Endometrial microvascular endothelial cells (primary cell): ENCODE measurements around the gene TALDO1. TPM values are rescaled to one million over a fixed set of nuclear protein-coding genes. Genes with fewer than 3 reads are reported as not detected.

ENCODE experiments used
- in situ Hi-C: cut with HindIII; loops from 2 replicates; pipeline ENCODE4 v1.10.0; 2017; ENCODE audit warnings: low sequenced_read_pairs, low pct_unique_long_range_greater_than_20kb; ENCODE audit errors: inconsistent ontology term
- total RNA-seq: library from RNA; depleted of rRNA; stranded (reverse); fragments of >200 nt; gene quantifications from one replicate; pipeline ENCODE4 v1.2.3, GENCODE V29; 2015; ENCODE audit errors: inconsistent ontology term

TALDO1 gene
- total RNA-seq, 1 donor from 2014 or later: 293 TPM

- in situ Hi-C loops: no loop called here
These were observed 17.9 kb downstream of the TALDO1 start for GRCh38 chr11:765025-765801.

- in situ Hi-C loops: no loop called here
These were observed 18.5 kb downstream of the TALDO1 start for GRCh38 chr11:765802-766091.

- in situ Hi-C loops: no loop called here
These were observed 19.1 kb downstream of the TALDO1 start for GRCh38 chr11:766106-766935.

GRCh38 chr11:766936-767210, 19.6 kb downstream of the TALDO1 start:
- in situ Hi-C loops: no loop called here

- in situ Hi-C loops: no loop called here
These were observed 20.0 kb downstream of the TALDO1 start for GRCh38 chr11:767238-767637.

GRCh38 chr11:769887-770641, 22.8 kb downstream of the TALDO1 start:
- in situ Hi-C loops: no loop called here

GRCh38 chr11:770642-771616, 23.7 kb downstream of the TALDO1 start:
- in situ Hi-C loops: no loop called here

- in situ Hi-C loops: no loop called here
These were observed 24.4 kb downstream of the TALDO1 start for GRCh38 chr11:771617-772204.

GRCh38 chr11:772429-773390, 25.4 kb downstream of the TALDO1 start:
- in situ Hi-C loops: no loop called here

- in situ Hi-C loops: no loop called here
These were observed 26.2 kb downstream of the TALDO1 start for GRCh38 chr11:773425-773824.

GRCh38 chr11:773830-774229, 26.6 kb downstream of the TALDO1 start:
- in situ Hi-C loops: no loop called here

GRCh38 chr11:774873-775592, 27.8 kb downstream of the TALDO1 start:
- in situ Hi-C loops: no loop called here

GRCh38 chr11:776263-776560, 28.9 kb downstream of the TALDO1 start:
- in situ Hi-C loops: no loop called here

GRCh38 chr11:776561-777287, 29.5 kb downstream of the TALDO1 start:
- in situ Hi-C loops: no loop called here

GRCh38 chr11:777288-778255, 30.3 kb downstream of the TALDO1 start, which contains the start of gene GATD1:
Gene GATD1, minus strand, starts transcription at chr11:777487. Its CDS starts 25 bp downstream, at chr11:777462.
- in situ Hi-C loops: no loop called here
